HepG2 (cell line): ENCODE data around the gene RLN3. TPM values are rescaled to one million over a fixed set of nuclear protein-coding genes. Genes with fewer than 3 reads are reported as not detected.

Experiments
- ARID4A ChIP-seq: sonication (generic); formaldehyde crosslinking; IDR thresholded peaks from 2 replicates; pipeline ENCODE4 v1.5.0; 2020; ENCODE audit warnings: mild to moderate bottlenecking, missing genetic modification reagents, borderline replicate concordance
- HMGXB4 ChIP-seq, 2 experiments: sonication (generic) in 1 of 2; formaldehyde crosslinking in 1 of 2; IDR thresholded peaks; 2 replicates each; pipeline versions ENCODE4 v1.4.0 to v1.6.1; 2018 to 2020; ENCODE audit warnings: missing genetic modification reagents in 2 of 2, borderline replicate concordance in 1 of 2, low read depth in 1 of 2, mild to moderate bottlenecking in 1 of 2, missing biosample characterization in 1 of 2
- IRX3 ChIP-seq: sonication (generic); formaldehyde crosslinking; IDR thresholded peaks from 2 replicates; pipeline ENCODE4 v1.8.1; 2023; ENCODE audit warnings: mild to moderate bottlenecking, low read depth, missing genetic modification reagents, borderline replicate concordance
- MAZ ChIP-seq, 2 experiments: sonication (generic) in 1 of 2; formaldehyde crosslinking in 1 of 2; IDR thresholded peaks; 2 replicates each; pipeline versions ENCODE4 v1.5.0 to v1.6.1; 2012 to 2020; ENCODE audit warnings: low read depth in 2 of 2, mild to moderate bottlenecking in 2 of 2, borderline replicate concordance in 1 of 2, improper control_type of control experiment in 1 of 2, low read length in 1 of 2, missing genetic modification reagents in 1 of 2, moderate library complexity in 1 of 2
- PCBP1 ChIP-seq: fragments of 200-400 bp; formaldehyde crosslinking; IDR thresholded peaks from 2 replicates; pipeline ENCODE4 v1.6.1; 2017; ENCODE audit warnings: mild to moderate bottlenecking, low read depth, low read length, borderline replicate concordance
- PRDM10 ChIP-seq: sonication (generic); formaldehyde crosslinking; IDR thresholded peaks from 2 replicates; pipeline ENCODE4 v1.4.0; 2020; ENCODE audit warnings: low read depth, missing genetic modification reagents
- RBM22 ChIP-seq: fragments of 200-400 bp; formaldehyde crosslinking; optimal IDR thresholded peaks from 2 replicates; pipeline ENCODE3; 2017; ENCODE audit warnings: mild to moderate bottlenecking, low read length, moderate library complexity
- SALL1 ChIP-seq: sonication (generic); formaldehyde crosslinking; IDR thresholded peaks from 2 replicates; pipeline ENCODE4 v1.8.0; 2022; ENCODE audit warnings: mild to moderate bottlenecking, missing genetic modification reagents
- SP4 ChIP-seq: sonication (generic); formaldehyde crosslinking; IDR thresholded peaks from 2 replicates; pipeline ENCODE4 v1.8.1; 2023; ENCODE audit warnings: mild to moderate bottlenecking, missing genetic modification reagents
- SSRP1 ChIP-seq: IDR thresholded peaks from 2 replicates; pipeline ENCODE4 v1.6.1; 2016; ENCODE audit warnings: control low read depth
- YEATS4 ChIP-seq: sonication (generic); formaldehyde crosslinking; IDR thresholded peaks from 2 replicates; pipeline ENCODE4 v1.4.0; 2020; ENCODE audit warnings: missing genetic modification reagents, borderline replicate concordance
- ZMAT3 ChIP-seq: sonication (generic); formaldehyde crosslinking; conservative IDR thresholded peaks from 2 replicates; pipeline ENCODE4 v1.7.0; 2021; ENCODE audit warnings: missing genetic modification reagents
- ZSCAN21 ChIP-seq: sonication (generic); formaldehyde crosslinking; IDR thresholded peaks from 2 replicates; pipeline ENCODE4 v1.8.0; 2022; ENCODE audit warnings: mild to moderate bottlenecking, missing genetic modification reagents, moderate library complexity, borderline replicate concordance
- polyA plus RNA-seq, 8 experiments: library from polyadenylated mRNA; depleted of rRNA in 3 of 8; stranded (reverse) in 7 of 8; unstranded in 1 of 8; fragments of >200 nt; fragmentation: Illumina TruSeq in 4 of 8; extraction: Trizol in 4 of 8; gene quantifications; 2 replicates each; pipeline versions ENCODE4 v1.2.1 to v1.2.3, GENCODE V29; 2011 to 2016; ENCODE audit warnings: low read depth in 4 of 8, missing spikeins in 1 of 8, mixed read lengths in 1 of 8; ENCODE audit not compliant: insufficient read depth in 1 of 8
- total RNA-seq, 5 experiments: library from RNA; depleted of rRNA; stranded (reverse); fragments of >200 nt; fragmentation: Illumina TruSeq; extraction: Trizol; gene quantifications; 2 replicates each; pipeline ENCODE4 v1.2.3, GENCODE V29; 2016; ENCODE audit warnings: low read depth in 1 of 5

The RLN3 gene
- total and polyA plus RNA-seq, 2 of the 13 experiments (the other 11 are each of a cell fraction or from before 2014, with no cell fraction given), result not detected

GRCh38 chr19:14061751-14062557, 34.0 kb downstream of the RLN3 start, which contains the start of gene PALM3 (continued):
- TF ChIP-seq PRDM10 (CRISPR knock-in tag), result no peak
- TF ChIP-seq SP4 (CRISPR knock-in tag), result 0 out of 2 replicates have a peak, but pooled peaks have one; percentile 35
- TF ChIP-seq SSRP1 (CRISPR knock-in tag), result no peak
- TF ChIP-seq ZMAT3 (CRISPR knock-in tag), result 0 out of 2 replicates have a peak, but pooled peaks have one; percentile 41
- 0 out of 2 replicates have a peak, but pooled peaks have one; percentile 4 for TF ChIP-seq ARID4A
- no peak for TF ChIP-seq YEATS4 (CRISPR knock-in tag)
- peak; percentile 17 for TF ChIP-seq SALL1
- TF ChIP-seq HMGXB4 (CRISPR knock-in tag; IDR thresholded peaks at IDR 0.05; ENCODE audit: borderline replicate concordance in 1 of 2, low read depth in 1 of 2), result peak in 1 of 2 experiments; percentile 46; a peak in 1 of 4 replicates
- TF ChIP-seq PCBP1, result 0 out of 2 replicates have a peak, but pooled peaks have one; percentile 17
- TF ChIP-seq IRX3 (CRISPR knock-in tag), result no peak
- no peak for TF ChIP-seq RBM22
- TF ChIP-seq MAZ (IDR thresholded peaks at IDR 0.05; ENCODE audit: borderline replicate concordance, low read depth, low read length), result no peak; the same call in 1 of the 2 replicates
- no peak for TF ChIP-seq MAZ (CRISPR knock-in tag; IDR thresholded peaks at IDR 0.05; ENCODE audit: low read depth)
- TF ChIP-seq ZSCAN21, result 0 out of 2 replicates have a peak, but pooled peaks have one; percentile 13
